ENCODE data around the gene PRR5L.

DNA sequence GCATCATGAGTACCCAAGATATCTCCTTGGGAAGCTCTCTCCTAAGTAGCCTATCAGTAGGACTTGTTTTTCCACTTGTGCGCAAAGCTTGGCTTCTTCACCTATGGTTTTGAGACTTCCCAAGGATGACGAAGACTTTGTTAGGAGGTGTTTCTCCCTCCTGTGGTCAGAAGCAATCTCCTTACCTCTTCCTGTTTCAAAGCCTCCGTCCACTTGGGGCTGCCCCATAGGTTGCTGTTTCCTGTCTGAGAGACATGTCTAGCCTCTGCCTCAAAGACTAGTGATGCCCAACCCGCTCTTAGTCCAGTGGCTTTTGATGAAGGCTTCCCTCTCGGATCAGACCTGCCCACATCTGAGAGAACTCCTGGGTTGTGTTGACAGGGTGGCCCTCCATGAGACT is 121.1 kb downstream of the PRR5L start:
- TF ChIP-seq TAF1 (IDR thresholded peaks at IDR 0.05; ENCODE audit: borderline replicate concordance, low read depth, low read length) (no peak), POLR2A (IDR thresholded peaks at IDR 0.05; ENCODE audit: low read depth, low read length) (no peak), POLR2AphosphoS5 (IDR thresholded peaks at IDR 0.05; ENCODE audit: low read depth, low read length) (no peak)
